OCI-LY7 (cell line): ENCODE data around the gene PCNX2. TPM values are rescaled to one million over a fixed set of nuclear protein-coding genes. Genes with fewer than 3 reads are reported as not detected.

Experiments
- BruUV-seq: library from RNA; stranded (reverse); fragments of 400-500 nt; replicated peaks from 2 replicates; lab custom pipeline; 2021; lab: Mats Ljungman, UMichigan
- CTCF ChIA-PET: fragments of 300-600 bp; sonication (Branson Sonifier 250); formaldehyde crosslinking; loops from one replicate; lab custom pipeline; 2022; ENCODE audit warnings: antibody characterized with exemption; ENCODE audit not compliant: unreplicated experiment; lab: Charles Lee
- POLR2A ChIA-PET: fragments of 300-600 bp; sonication (Branson Sonifier 250); formaldehyde crosslinking; loops from one replicate; lab custom pipeline; 2022; ENCODE audit warnings: antibody characterized with exemption; lab: Charles Lee
- DNase-seq: peaks from one replicate; pipeline ENCODE4 v3.0.0-alpha.2; 2015; ENCODE audit warnings: low spot score
- H2AFZ ChIP-seq: fragments of 200-600 bp; sonication (generic), shearing (Covaris generic); 2 replicates; pipeline ENCODE4 v1.6.1; 2014; ENCODE audit warnings: mild to moderate bottlenecking, antibody characterized with exemption, low read length, moderate library complexity
- H3K27ac ChIP-seq: fragments of 200-600 bp; sonication (generic); 2 replicates; pipeline ENCODE4 v1.5.1; 2014; ENCODE audit warnings: mixed run types, low read depth, mild to moderate bottlenecking, moderate library complexity, low read length, inconsistent platforms; ENCODE audit not compliant: poor library complexity, severe bottlenecking
- H3K36me3 ChIP-seq: fragments of 200-600 bp; sonication (generic); 2 replicates; pipeline ENCODE4 v1.6.1; 2014; ENCODE audit warnings: mild to moderate bottlenecking, antibody characterized with exemption, low read length, moderate library complexity, mixed read lengths; ENCODE audit not compliant: insufficient read depth
- H3K4me1 ChIP-seq: fragments of 200-600 bp; sonication (generic); 2 replicates; pipeline ENCODE4 v1.5.1; 2014; ENCODE audit warnings: mild to moderate bottlenecking, low read length; ENCODE audit not compliant: insufficient read depth, poor library complexity, severe bottlenecking
- H3K4me2 ChIP-seq: fragments of 200-600 bp; sonication (generic); 2 replicates; pipeline ENCODE4 v1.6.1; 2014; ENCODE audit warnings: mild to moderate bottlenecking, low read length
- H3K4me3 ChIP-seq: fragments of 200-600 bp; sonication (generic); 2 replicates; pipeline ENCODE4 v1.5.1; 2014; ENCODE audit warnings: mild to moderate bottlenecking, low read depth, low read length; ENCODE audit not compliant: poor library complexity, severe bottlenecking
- H3K79me2 ChIP-seq: fragments of 200-600 bp; sonication (generic); 2 replicates; pipeline ENCODE4 v1.6.1; 2016; ENCODE audit warnings: low read depth, mild to moderate bottlenecking, low read length, moderate library complexity, mixed read lengths; ENCODE audit not compliant: insufficient read depth
- H3K9me2 ChIP-seq: fragments of 200-600 bp; sonication (generic); 2 replicates; pipeline ENCODE4 v1.6.1; 2016; ENCODE audit warnings: mild to moderate bottlenecking, low read length, mixed read lengths; ENCODE audit not compliant: insufficient read depth
- H3K9me3 ChIP-seq: fragments of 200-600 bp; sonication (generic); 2 replicates; pipeline ENCODE4 v1.6.1; 2014; ENCODE audit warnings: mild to moderate bottlenecking, mixed run types, low read length, mixed read lengths
- H4K20me1 ChIP-seq: fragments of 200-600 bp; sonication (generic); 2 replicates; pipeline ENCODE4 v1.6.1; 2014; ENCODE audit warnings: mild to moderate bottlenecking, antibody characterized with exemption, low read length, moderate library complexity, mixed read lengths; ENCODE audit not compliant: insufficient read depth
- CTCF ChIP-seq: fragments of 200-600 bp; sonication (generic); conservative IDR thresholded peaks from 2 replicates; pipeline ENCODE4 v1.5.1; 2014; ENCODE audit warnings: mild to moderate bottlenecking, antibody characterized with exemption, low read length, moderate library complexity, mixed read lengths
- EZH2phosphoT487 ChIP-seq: fragments of 200-600 bp; sonication (generic); IDR thresholded peaks from 2 replicates; pipeline ENCODE4 v1.6.1; 2018; ENCODE audit warnings: low read depth, borderline replicate concordance, mild to moderate bottlenecking, mixed run types, antibody characterized with exemption, low read length, moderate library complexity, mixed read lengths
- intact Hi-C: fragments of 100-400 bp; cut with micrococcal nuclease; formaldehyde crosslinking; loops from one replicate; pipeline ENCODE4 v1.10.0; 2022; ENCODE audit not compliant: unreplicated experiment
- total RNA-seq, 2 experiments: library from RNA; depleted of rRNA in 1 of 2; stranded (reverse); fragments of >200 nt in 1 of 2; shearing (Covaris generic) in 1 of 2; gene quantifications; 2 replicates each; pipeline ENCODE4 v1.2.3, GENCODE V29; 2014 to 2022

The PCNX2 gene
- total RNA-seq, 2 experiments from 2014 or later = 17.1 to 26.9 TPM

DNA sequence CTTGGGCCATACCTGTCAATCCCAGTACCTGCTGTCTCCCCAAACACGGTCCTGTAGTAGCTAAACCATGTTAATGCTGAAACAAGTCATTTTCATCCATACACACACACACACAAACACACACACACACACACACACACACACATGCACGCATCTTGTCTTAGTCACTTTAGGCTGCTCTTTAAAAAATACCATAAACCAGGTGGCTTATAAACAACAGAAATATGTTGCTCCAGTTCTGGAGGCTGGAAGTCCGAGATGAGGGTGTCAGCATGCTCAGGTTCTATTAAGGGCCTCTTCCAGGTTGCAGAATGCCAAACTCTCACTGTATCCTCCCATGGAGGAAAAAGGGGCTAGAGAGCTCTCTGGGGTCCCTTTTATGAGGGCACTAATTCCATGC, 215.2 kb downstream of the PCNX2 start:
- no peak overlapping the region for H2AFZ ChIP-seq
- TF ChIP-seq EZH2phosphoT487 = no peak
- TF ChIP-seq CTCF = no peak
- no peaks in the 10 kb centered on the region for H3K79me2 ChIP-seq
- no peak overlapping the region for H3K4me3 ChIP-seq
- DNase-seq = no peak
- H3K9me2 ChIP-seq = no peaks in the 10 kb centered on the region
- no TSS peak for BruUV-seq
- H3K36me3 ChIP-seq = no peaks in the 10 kb centered on the region
- no peak overlapping the region for H3K4me2 ChIP-seq
- intact Hi-C loops = no loop called here
- POLR2A ChIA-PET = no interaction called here
- H3K27ac ChIP-seq = no peak overlapping the region
- CTCF ChIA-PET = no interaction called here
- no peaks in the 10 kb centered on the region for H3K9me3 ChIP-seq
- H4K20me1 ChIP-seq = no peaks in the 10 kb centered on the region
- no peaks in the 10 kb centered on the region for H3K4me1 ChIP-seq

DNA sequence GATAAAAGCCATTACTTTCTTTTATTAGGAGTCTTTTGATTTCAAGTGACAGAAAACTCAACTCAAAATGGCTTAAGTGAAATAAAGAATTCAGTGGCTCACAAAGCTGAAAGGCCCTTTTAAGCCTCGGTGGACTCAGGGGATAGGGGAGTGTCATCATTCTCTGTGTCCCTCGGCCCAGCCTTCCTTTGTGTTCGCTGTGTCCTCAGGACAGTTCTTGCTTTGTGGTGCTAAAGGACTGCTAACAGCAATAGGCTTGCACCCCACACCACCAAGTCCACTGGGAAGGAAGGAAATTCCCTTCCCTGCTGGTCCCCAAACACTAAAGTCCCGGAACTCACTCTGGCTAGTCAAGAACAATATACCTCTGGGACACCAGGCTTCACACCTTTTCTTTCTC, 216.0 kb downstream of the PCNX2 start:
- POLR2A ChIA-PET = interaction anchor here (0.7 kb wide), 1 partner anchor 101 kb away, joined by 7 read pairs; no protein-coding TSS in a partner anchor

More for the DNA sequence above, 216.0 kb downstream of the PCNX2 start:
- Histone ChIP-seq H3K9me3 (0 out of 2 replicates have a peak, but pooled peaks cover 3% of the 10 kb centered on the region), H3K4me1 (no peaks in the 10 kb centered on the region), H3K9me2 (no peaks in the 10 kb centered on the region), H2AFZ (no peak overlapping the region), H3K4me2 (no peak overlapping the region), H3K79me2 (no peaks in the 10 kb centered on the region), H3K4me3 (no peak overlapping the region), H3K36me3 (no peaks in the 10 kb centered on the region), H4K20me1 (no peaks in the 10 kb centered on the region), H3K27ac (no peak overlapping the region)
- CTCF ChIA-PET = no interaction called here
- intact Hi-C loops = no loop called here
- no peak for TF ChIP-seq CTCF
- no peak for TF ChIP-seq EZH2phosphoT487
- no peak for DNase-seq
- no TSS peak for BruUV-seq
